HG03571 (cell line): ENCODE data around the gene MAML3.

Experiments used
- ATAC-seq: cut with Tn5 transposase; IDR thresholded peaks from one replicate; pipeline ENCODE4 v1.9.1; 2021; ENCODE audit not compliant: unreplicated experiment

The MAML3 gene

GRCh38 chr4:139670775-139671174 is 483.2 kb downstream of the MAML3 start:
- ATAC-seq: no peak

- ATAC-seq: no peak
These were observed 484.1 kb downstream of the MAML3 start for GRCh38 chr4:139669890-139670289.

GRCh38 chr4:139669335-139669734 is 484.6 kb downstream of the MAML3 start:
- no peak for ATAC-seq

- no peak for ATAC-seq
These were observed 485.3 kb downstream of the MAML3 start for GRCh38 chr4:139668658-139669201.

DNA sequence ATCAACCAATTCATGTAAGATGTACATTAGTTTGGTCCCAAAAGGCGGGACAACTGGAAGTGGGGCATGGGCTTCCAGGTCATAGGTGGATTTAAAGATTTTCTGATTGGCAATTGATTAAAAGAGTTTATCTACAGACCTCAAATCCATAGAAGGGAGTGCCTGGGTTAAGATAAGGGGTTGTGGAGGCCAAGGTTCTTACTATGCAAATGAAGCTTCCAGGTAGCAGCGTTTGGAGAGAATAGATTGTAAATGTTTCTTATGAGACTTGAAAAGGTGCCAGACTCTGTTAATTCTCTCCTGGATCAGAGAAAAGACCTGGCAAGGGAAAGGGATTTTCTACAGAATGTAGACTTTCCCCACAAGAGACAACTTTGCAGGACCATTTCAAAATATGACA is 485.9 kb downstream of the MAML3 start:
- no peak for ATAC-seq
